Inflammatory macrophage treated with lipopolysaccharide for 1 hour (primary cell): ENCODE data around the gene GC.
A peak's percentile ranks its signal among the peaks of the same experiment; 100 is the strongest.
"Not testable (repeated sequence)": the region's sequence is repeated elsewhere in the genome, so short reads cannot be mapped to it uniquely, and the experiment has no call there.

Source experiments
- DNase-seq, 2 donors: peaks; one replicate each; pipeline ENCODE4 v3.0.0-alpha.2; 2020 to 2022

Gene GC

GRCh38 chr4:71765821-71766383, 18.0 kb downstream of the GC start:
- DNase-seq: no peak

- no peak for DNase-seq
Measured at GRCh38 chr4:71765350-71765749, 18.5 kb downstream of the GC start.

- DNase-seq: no peak
Measured at GRCh38 chr4:71752383-71753042, 31.4 kb downstream of the GC start.

GRCh38 chr4:71749008-71749594, 34.8 kb downstream of the GC start:
- DNase-seq: no peak

DNA sequence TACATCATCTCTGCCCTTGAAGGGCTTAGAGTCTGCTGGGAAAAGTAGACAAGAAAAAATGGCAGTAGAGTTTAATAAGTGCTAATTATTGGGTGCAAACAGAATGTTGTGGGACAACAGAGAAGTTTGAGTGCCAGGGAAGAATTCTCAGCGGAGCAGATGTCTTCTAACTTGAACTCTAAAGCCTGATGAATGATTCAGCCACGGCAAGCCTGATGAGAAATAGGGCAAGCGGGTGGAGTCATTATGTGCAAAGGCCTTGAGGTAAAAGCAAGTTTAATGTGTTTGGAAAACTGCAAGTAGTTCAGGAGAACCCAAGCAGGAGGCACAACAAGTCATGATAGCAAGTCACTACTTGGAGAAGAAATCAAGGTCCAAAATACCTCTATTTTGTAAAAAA, 37.5 kb downstream of the GC start:
- no peak for DNase-seq

GRCh38 chr4:71738782-71739181, 45.1 kb downstream of the GC start:
- not testable (repeated sequence) for DNase-seq

GRCh38 chr4:71732706-71733105, 51.2 kb downstream of the GC start:
- DNase-seq: peak in 1 of 2 donors; percentile 2

- DNase-seq: no peak
Measured at GRCh38 chr4:71732066-71732465, 51.8 kb downstream of the GC start.

GRCh38 chr4:71729856-71730255, 54.0 kb downstream of the GC start:
- no peak for DNase-seq

DNA sequence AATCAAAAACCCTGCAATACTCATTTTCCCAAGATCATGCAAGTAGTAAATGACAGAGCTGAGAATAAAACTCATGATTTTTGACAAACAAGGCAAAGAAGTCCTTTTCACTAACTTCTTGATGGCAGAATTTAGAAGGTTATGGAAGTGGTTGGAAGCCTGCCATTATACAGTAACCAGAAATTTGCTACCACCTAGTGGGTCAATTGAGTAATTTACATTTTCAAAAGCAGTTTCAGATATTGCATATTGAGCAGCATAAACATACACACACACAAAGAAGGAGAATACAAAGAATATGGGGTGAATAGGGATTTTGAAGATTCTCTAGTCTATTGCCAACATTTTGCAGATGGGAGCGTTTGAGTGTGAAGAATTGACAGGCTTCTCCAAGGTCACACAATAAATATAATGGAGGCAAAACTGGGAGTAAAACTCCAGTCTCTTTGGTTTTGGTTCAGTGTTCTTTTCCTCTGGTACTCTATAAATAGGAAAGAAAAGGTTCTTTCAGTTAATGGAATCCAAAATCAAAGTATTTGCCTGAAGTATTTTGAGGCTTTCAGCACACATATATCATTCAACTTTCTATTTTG, 70.2 kb downstream of the GC start:
- peak; percentile 18 to 45 for DNase-seq

GRCh38 chr4:71711985-71712348, 71.9 kb downstream of the GC start:
- no peak for DNase-seq

DNA sequence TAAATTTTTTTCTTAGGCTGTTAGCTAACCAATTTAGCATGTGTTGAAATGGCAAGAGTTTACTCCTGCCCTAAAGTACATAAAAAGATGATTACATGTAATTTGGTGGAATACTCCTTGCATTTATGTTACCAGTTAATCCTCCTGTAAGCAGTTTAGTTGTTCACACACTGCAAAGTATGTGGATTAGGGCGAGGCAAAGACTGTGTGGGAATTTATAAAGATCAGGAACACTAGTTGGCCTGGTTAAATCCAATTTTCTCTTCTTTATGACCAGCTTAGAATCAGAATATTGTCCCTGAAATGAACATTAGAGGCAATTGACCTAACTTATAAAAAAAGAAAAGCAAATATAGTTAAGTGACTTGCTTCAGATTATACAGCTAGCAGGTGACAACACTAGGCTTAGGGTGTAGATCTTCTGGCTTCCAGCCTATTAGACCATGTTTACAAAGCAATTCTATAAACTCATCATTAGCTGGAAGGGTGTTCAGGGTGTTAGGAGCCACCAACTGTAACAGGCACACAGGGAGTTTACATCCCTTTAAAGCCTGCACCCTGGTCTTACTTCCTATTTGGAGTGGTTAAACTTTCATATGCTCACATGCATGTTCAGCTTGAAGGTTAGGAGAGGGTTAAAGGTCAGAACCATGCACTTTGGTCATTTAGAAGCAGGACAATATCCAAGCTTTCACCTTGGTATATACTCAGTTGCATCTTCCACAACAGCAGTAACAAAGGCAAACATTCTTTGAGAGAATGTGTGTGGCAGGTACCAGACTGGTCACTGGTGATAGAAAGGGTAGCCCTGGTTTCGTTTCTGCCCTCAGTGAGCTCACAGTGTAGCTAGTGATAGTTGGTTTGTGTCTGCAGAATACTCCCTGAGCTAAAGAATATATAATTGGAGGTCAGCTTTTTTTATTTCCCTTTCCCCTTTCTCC, 72.6 kb downstream of the GC start:
- DNase-seq: no peak

DNA sequence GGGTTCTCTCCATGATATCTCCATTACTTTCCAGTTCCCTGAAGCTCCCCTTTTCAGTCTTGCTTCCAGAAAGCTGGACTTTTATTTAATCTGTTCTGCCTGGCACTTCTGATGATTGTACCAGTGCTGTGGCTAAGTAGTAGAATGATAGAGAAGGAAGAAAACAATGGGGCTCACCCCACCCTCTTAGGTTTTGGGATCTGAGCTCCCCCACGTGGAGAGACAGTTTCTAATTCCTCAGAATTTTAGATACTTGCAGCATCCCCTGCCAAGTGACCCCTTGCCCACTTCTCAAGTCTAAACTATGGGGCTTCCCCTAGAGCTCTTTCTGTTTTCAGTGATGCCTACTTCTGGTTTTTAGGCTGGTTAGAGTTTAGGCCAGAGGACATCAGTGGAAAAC, 73.9 kb downstream of the GC start:
- no peak for DNase-seq

GRCh38 chr4:71698141-71698540, 85.7 kb downstream of the GC start:
- DNase-seq: no peak

GRCh38 chr4:71697031-71697430, 86.8 kb downstream of the GC start:
- no peak for DNase-seq

GRCh38 chr4:71694961-71695360, 88.9 kb downstream of the GC start:
- DNase-seq: no peak

DNA sequence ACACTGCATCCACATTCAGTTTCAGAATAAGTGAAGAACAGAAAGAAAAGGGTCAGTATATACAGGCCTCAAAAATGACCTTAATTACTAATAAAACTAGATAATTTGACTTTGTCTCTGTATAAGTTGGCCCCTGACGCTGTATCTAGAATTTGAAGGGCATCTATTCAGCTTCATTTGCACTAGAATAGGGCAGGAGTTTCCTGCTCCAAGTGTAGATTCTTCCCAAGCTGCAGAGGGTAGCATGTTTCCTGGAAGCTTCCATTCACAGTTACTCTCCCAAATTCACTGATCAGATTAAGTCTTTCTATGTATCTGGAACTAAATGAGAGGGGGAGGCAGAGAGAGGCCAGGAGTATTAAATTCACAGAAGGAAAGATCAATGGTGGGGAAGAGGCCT, 90.9 kb downstream of the GC start:
- DNase-seq: no peak

DNA sequence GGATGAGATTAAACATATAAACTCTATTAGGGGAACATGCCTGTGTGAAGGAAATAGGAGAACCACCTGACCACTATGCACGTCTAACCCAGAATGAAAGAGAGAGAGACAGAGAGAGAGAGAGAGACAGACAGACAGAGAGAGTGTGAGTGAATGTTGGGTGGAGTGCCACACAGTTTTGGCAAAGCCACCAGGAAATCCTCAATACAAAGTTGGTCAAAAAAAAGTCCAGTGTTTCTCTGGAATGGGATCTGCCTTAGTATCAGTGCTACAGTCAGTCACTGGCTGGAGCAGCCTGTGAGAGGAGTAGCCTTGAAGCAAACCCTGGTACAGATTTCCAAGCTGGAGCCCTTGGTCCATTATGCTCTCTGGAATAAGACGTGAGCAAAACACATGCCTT, 91.7 kb downstream of the GC start:
- no peak for DNase-seq
